HCT116 (cell line): ENCODE measurements around the gene PKNOX2. TPM values are rescaled to one million over a fixed set of nuclear protein-coding genes. Genes with fewer than 3 reads are reported as not detected.

Source experiments
- ATAC-seq: fragments of 200-7000 bp; cut with Tn5 transposase; 2 replicates; pipeline ENCODE4 v1.9.1; 2020; ENCODE audit warnings: mild to moderate bottlenecking, moderate library complexity
- BruUV-seq: library from RNA; stranded (reverse); fragments of 400-500 nt; replicated peaks from 2 replicates; lab custom pipeline; 2021; lab: Mats Ljungman, UMichigan
- CTCF ChIA-PET: fragments of 300-600 bp; sonication (Branson Sonifier 250); formaldehyde crosslinking; loops from one replicate; lab custom pipeline; 2021; ENCODE audit warnings: antibody characterized with exemption; lab: Charles Lee
- POLR2A ChIA-PET: fragments of 300-600, 350-600 bp; sonication (Branson Sonifier 250); formaldehyde crosslinking; loops from one replicate; lab custom pipeline; 2021; ENCODE audit warnings: antibody characterized with exemption; lab: Charles Lee
- RAD21 ChIA-PET, 2 experiments: fragments of 300-600 bp; sonication (Branson Sonifier 250); formaldehyde crosslinking; loops; one replicate each; lab custom pipeline; 2023; ENCODE audit warnings: low total read pairs in 2 of 2; ENCODE audit not compliant: uncharacterized antibody in 2 of 2, unreplicated experiment in 2 of 2, low non-redundant PET in 1 of 2; lab: Charles Lee
- DNase-seq: peaks from one replicate; pipeline ENCODE4 v3.0.0-alpha.2; 2010; ENCODE audit warnings: low read depth, low spot score
- H2AFZ ChIP-seq: fragments of 200-600 bp; shearing (Covaris generic), sonication (generic); 2 replicates; pipeline ENCODE4 v1.6.1; 2017; ENCODE audit warnings: low read depth, mixed run types, mixed read lengths, antibody characterized with exemption, low read length; ENCODE audit not compliant: poor library complexity, severe bottlenecking
- H3K27ac ChIP-seq: 2 replicates; pipeline ENCODE4 v1.5.1; 2012; ENCODE audit warnings: low read depth, low read length
- H3K27me3 ChIP-seq: fragments of 200-600 bp; sonication (generic); 2 replicates; pipeline ENCODE4 v1.6.1; 2016; ENCODE audit warnings: mixed run types, low read length, mixed read lengths; ENCODE audit not compliant: insufficient read depth
- H3K36me3 ChIP-seq, 2 experiments: fragments of 200-500 bp in 1 of 2; fragments of 200-600 bp in 1 of 2; sonication (Bioruptor generic) in 1 of 2; sonication (generic) in 1 of 2; 2 replicates each; pipeline versions ENCODE4 v1.5.1 to v1.6.1; 2014 to 2016; ENCODE audit warnings: low read length in 2 of 2, inconsistent platforms in 1 of 2, mixed read lengths in 1 of 2, mixed run types in 1 of 2; ENCODE audit not compliant: insufficient read depth in 2 of 2, control insufficient read depth in 1 of 2
- H3K4me1 ChIP-seq, 2 experiments: fragments of 200-600 bp in 1 of 2; sonication (generic) in 1 of 2; 2 replicates each; pipeline versions ENCODE4 v1.5.1 to v1.6.1; 2012 to 2017; ENCODE audit warnings: low read length in 2 of 2, inconsistent platforms in 1 of 2, mild to moderate bottlenecking in 1 of 2, mixed read lengths in 1 of 2, mixed run types in 1 of 2, moderate library complexity in 1 of 2; ENCODE audit not compliant: insufficient read depth in 2 of 2, control insufficient read depth in 1 of 2
- H3K4me2 ChIP-seq: fragments of 200-600 bp; sonication (generic); 2 replicates; pipeline ENCODE4 v1.6.1; 2017; ENCODE audit warnings: mixed run types, low read length, mixed read lengths
- H3K4me3 ChIP-seq, 2 experiments: fragments of 200-600 bp in 1 of 2; sonication (generic) in 1 of 2; replicated peaks in 1 of 2; 2 replicates each; pipeline ENCODE4 v1.5.1; 2011 to 2016; ENCODE audit warnings: low read length in 2 of 2, control low read depth in 1 of 2, low read depth in 1 of 2, mild to moderate bottlenecking in 1 of 2, mixed read lengths in 1 of 2, mixed run types in 1 of 2
- H3K79me2 ChIP-seq: fragments of 200-600 bp; sonication (generic); 2 replicates; pipeline ENCODE4 v1.6.1; 2017; ENCODE audit warnings: mild to moderate bottlenecking, mixed run types, low read length, moderate library complexity, mixed read lengths; ENCODE audit not compliant: insufficient read depth
- H3K9ac ChIP-seq: fragments of 200-600 bp; sonication (generic); 2 replicates; pipeline ENCODE4 v1.6.1; 2016; ENCODE audit warnings: low read length, mixed read lengths
- H3K9me2 ChIP-seq: fragments of 200-600 bp; sonication (generic), shearing (Covaris generic); 2 replicates; pipeline ENCODE4 v1.6.1; 2017; ENCODE audit warnings: mixed run types, mild to moderate bottlenecking, moderate library complexity; ENCODE audit not compliant: insufficient read depth
- H3K9me3 ChIP-seq, 2 experiments: fragments of 200-500 bp in 1 of 2; fragments of 200-600 bp in 1 of 2; sonication (Bioruptor generic) in 1 of 2; sonication (generic) in 1 of 2; 2 replicates each; pipeline ENCODE4 v1.6.1; 2014 to 2017; ENCODE audit warnings: low read length in 2 of 2, mixed read lengths in 2 of 2, inconsistent platforms in 1 of 2, low read depth in 1 of 2, mild to moderate bottlenecking in 1 of 2, mixed run types in 1 of 2, moderate library complexity in 1 of 2; ENCODE audit not compliant: control insufficient read depth in 1 of 2, insufficient read depth in 1 of 2
- H4K20me1 ChIP-seq: fragments of 200-600 bp; sonication (generic), shearing (Covaris generic); 2 replicates; pipeline ENCODE4 v1.6.1; 2017; ENCODE audit warnings: mixed run types, mild to moderate bottlenecking, moderate library complexity; ENCODE audit not compliant: insufficient read depth
- ATF3 ChIP-seq: IDR thresholded peaks from 2 replicates; pipeline ENCODE4 v1.6.1; 2012
- CBX3 ChIP-seq: IDR thresholded peaks from 2 replicates; pipeline ENCODE4 v1.6.1; 2012; ENCODE audit warnings: low read depth
- EGR1 ChIP-seq: IDR thresholded peaks from 2 replicates; pipeline ENCODE4 v1.6.1; 2012; ENCODE audit warnings: low read depth
- POLR2A ChIP-seq: IDR thresholded peaks from 2 replicates; pipeline ENCODE4 v1.7.0; 2011; ENCODE audit warnings: borderline replicate concordance; ENCODE audit not compliant: insufficient read depth, insufficient read length; ENCODE audit errors: extremely low read depth
- POLR2AphosphoS5 ChIP-seq: IDR thresholded peaks from 2 replicates; pipeline ENCODE4 v1.6.1; 2011; ENCODE audit warnings: mild to moderate bottlenecking, low read depth, low read length, moderate library complexity
- REST ChIP-seq: IDR thresholded peaks from 2 replicates; pipeline ENCODE4 v1.6.1; 2012; ENCODE audit warnings: low read depth
- SRF ChIP-seq: IDR thresholded peaks from 2 replicates; pipeline ENCODE4 v1.6.1; 2012; ENCODE audit warnings: low read depth
- intact Hi-C: fragments of 100-400 bp; cut with micrococcal nuclease; formaldehyde crosslinking; loops from 2 replicates; pipeline ENCODE4 v1.10.0; 2022
- total RNA-seq: library from RNA; stranded (reverse); gene quantifications from one replicate; pipeline ENCODE4 v1.2.1, GENCODE V29; 2021; ENCODE audit not compliant: unreplicated experiment
- TF ChIP-seq, protein P1 (sequence below), 3 experiments: fragments of 200-600 bp in 1 of 3; sonication (generic) in 1 of 3; IDR thresholded peaks in 2 of 3; conservative IDR thresholded peaks in 1 of 3; 2 replicates each; pipeline ENCODE4 v1.5.1; 2012 to 2017; ENCODE audit warnings: low read depth in 2 of 3, low read length in 2 of 3, antibody characterized with exemption in 1 of 3, borderline replicate concordance in 1 of 3, control low read depth in 1 of 3, mild to moderate bottlenecking in 1 of 3, mixed read lengths in 1 of 3, mixed run types in 1 of 3, moderate library complexity in 1 of 3; ENCODE audit not compliant: insufficient read depth in 1 of 3

Gene PKNOX2
- total RNA-seq, 1 experiment from 2014 or later = 0.20 TPM

- TF ChIP-seq, protein P1, sequence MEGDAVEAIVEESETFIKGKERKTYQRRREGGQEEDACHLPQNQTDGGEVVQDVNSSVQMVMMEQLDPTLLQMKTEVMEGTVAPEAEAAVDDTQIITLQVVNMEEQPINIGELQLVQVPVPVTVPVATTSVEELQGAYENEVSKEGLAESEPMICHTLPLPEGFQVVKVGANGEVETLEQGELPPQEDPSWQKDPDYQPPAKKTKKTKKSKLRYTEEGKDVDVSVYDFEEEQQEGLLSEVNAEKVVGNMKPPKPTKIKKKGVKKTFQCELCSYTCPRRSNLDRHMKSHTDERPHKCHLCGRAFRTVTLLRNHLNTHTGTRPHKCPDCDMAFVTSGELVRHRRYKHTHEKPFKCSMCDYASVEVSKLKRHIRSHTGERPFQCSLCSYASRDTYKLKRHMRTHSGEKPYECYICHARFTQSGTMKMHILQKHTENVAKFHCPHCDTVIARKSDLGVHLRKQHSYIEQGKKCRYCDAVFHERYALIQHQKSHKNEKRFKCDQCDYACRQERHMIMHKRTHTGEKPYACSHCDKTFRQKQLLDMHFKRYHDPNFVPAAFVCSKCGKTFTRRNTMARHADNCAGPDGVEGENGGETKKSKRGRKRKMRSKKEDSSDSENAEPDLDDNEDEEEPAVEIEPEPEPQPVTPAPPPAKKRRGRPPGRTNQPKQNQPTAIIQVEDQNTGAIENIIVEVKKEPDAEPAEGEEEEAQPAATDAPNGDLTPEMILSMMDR (IDR thresholded peaks at IDR 0.05 in 2 of 3, conservative IDR thresholded peaks at IDR 0.05 in 1 of 3; ENCODE audit: borderline replicate concordance in 1 of 3, insufficient read depth in 1 of 3, low read depth in 2 of 3, low read length in 2 of 3) = no peak
- no peak for TF ChIP-seq POLR2A
- TF ChIP-seq REST = no peak
Measured at GRCh38 chr11:125192717-125193415, 28.3 kb downstream of the PKNOX2 start (continued).

DNA sequence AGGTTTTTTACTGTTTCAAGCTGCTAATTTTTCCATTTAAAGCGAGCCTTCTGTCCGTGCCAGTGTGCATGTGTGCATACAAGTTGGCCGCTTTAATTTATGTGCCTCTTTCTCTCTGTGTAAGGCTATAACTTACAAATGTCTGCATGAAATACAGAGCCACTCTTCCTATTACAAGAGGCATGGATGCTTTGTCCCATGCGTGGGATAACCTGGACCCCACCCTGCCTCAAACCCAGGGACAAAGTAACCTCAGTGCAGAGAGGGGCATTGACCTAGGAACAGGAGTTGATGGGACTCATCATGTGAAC, 28.8 kb downstream of the PKNOX2 start:
- Histone ChIP-seq H2AFZ (no peak overlapping the region), H3K27me3 (peaks cover 24% of the 10 kb centered on the region; the same call in 1 of the 2 replicates), H4K20me1 (no peaks in the 10 kb centered on the region), H3K27ac (no peak overlapping the region), H3K9me2 (no peaks in the 10 kb centered on the region), H3K9me3 (no peaks in the 10 kb centered on the region), H3K79me2 (no peaks in the 10 kb centered on the region), H3K36me3 (no peaks in the 10 kb centered on the region), H3K4me1 (no peaks in the 10 kb centered on the region), H3K4me3 (no peak overlapping the region), H3K9ac (no peak overlapping the region), H3K4me2 (no peak overlapping the region)
- POLR2A ChIA-PET = no interaction called here
- BruUV-seq = no TSS peak
- ATAC-seq = no peak
- DNase-seq = no peak
- intact Hi-C loops = no loop called here
- CTCF ChIA-PET = no interaction called here
- RAD21 ChIA-PET = no interaction called here
- TF ChIP-seq EGR1 (no peak), SRF (no peak), POLR2AphosphoS5 (no peak), POLR2A (no peak), ATF3 (no peak), CBX3 (no peak)
